Measurements from ENCODE around the gene PCBP4.

- TF ChIP-seq, protein P1, sequence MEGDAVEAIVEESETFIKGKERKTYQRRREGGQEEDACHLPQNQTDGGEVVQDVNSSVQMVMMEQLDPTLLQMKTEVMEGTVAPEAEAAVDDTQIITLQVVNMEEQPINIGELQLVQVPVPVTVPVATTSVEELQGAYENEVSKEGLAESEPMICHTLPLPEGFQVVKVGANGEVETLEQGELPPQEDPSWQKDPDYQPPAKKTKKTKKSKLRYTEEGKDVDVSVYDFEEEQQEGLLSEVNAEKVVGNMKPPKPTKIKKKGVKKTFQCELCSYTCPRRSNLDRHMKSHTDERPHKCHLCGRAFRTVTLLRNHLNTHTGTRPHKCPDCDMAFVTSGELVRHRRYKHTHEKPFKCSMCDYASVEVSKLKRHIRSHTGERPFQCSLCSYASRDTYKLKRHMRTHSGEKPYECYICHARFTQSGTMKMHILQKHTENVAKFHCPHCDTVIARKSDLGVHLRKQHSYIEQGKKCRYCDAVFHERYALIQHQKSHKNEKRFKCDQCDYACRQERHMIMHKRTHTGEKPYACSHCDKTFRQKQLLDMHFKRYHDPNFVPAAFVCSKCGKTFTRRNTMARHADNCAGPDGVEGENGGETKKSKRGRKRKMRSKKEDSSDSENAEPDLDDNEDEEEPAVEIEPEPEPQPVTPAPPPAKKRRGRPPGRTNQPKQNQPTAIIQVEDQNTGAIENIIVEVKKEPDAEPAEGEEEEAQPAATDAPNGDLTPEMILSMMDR (IDR thresholded peaks at IDR 0.05; ENCODE audit: insufficient read depth, low read length, poor library complexity, severe bottlenecking), result peak; percentile 19
- no peak for TF ChIP-seq EZH2phosphoT487 (conservative IDR thresholded peaks at IDR 0.05; ENCODE audit: low read length)
Measured at GRCh38 chr3:52004163-52004787, 37.0 kb upstream of the PCBP4 start.
